ENCODE measurements around the gene CYP4B1. TPM values are rescaled to one million over a fixed set of nuclear protein-coding genes. Genes with fewer than 3 reads are reported as not detected.

The CYP4B1 gene
- total and polyA plus RNA-seq, 10 of the 15 experiments (the other 5 are each of a cell fraction or from before 2014, with no cell fraction given): 0.38 TPM; not detected in 9

DNA sequence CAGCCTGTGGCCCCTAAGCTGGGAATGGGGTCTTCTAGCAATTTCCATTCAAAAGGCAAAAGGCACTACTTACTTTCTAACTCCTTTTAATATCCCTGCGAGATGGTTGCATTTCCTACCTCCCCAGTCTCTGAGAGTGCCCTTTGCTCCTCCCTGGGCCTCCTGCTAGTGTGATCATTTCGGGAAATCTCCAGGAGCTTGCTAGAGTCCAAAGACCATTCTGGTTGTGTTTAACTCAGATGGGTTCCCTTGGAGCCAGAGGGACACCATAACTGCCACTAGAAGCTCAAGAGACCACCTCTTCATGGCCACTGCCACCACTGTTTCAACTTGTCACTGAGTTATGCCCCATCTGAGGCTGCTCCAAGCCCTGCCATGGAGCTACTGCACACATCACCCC, 34.4 kb upstream of the CYP4B1 start:
- 15% methylated on average over 2 of the region's 2 CpGs for WGBS (ENCODE audit: insufficient coverage, insufficient replicate concordance, low lambda C conversion rate, missing lambda C conversion rate)
- no TSS peak for BruUV-seq (replicated peaks)
- intact Hi-C loops (cut with micrococcal nuclease; ENCODE audit: unreplicated experiment): no loop called here
- ATAC-seq (no peak), FAIRE-seq (no peak), DNase-seq (ENCODE audit: low read depth, low spot score) (no peak)
- Histone ChIP-seq H2AFZ (ENCODE audit: control insufficient read depth, low read depth, low read length) (no peak overlapping the region), H3K27me3 (replicated peaks in 1 of 2; ENCODE audit: control insufficient read depth in 2 of 2, insufficient read depth in 2 of 2, low read length in 1 of 2) (no peaks in the 10 kb centered on the region), H3K4me3 (no peak overlapping the region), H3K4me2 (ENCODE audit: control insufficient read depth, insufficient read depth) (no peak overlapping the region), H3K9ac (ENCODE audit: control insufficient read depth, insufficient read depth, low read length) (no peak overlapping the region), H3K9me3 (replicated peaks; ENCODE audit: control insufficient read depth, insufficient read depth, low read length) (no peaks in the 10 kb centered on the region; the same call in 2 of the 3 replicates), H3K79me2 (ENCODE audit: control insufficient read depth, insufficient read depth, low read length) (no peaks in the 10 kb centered on the region), H4K20me1 (ENCODE audit: control insufficient read depth, insufficient read depth) (no peaks in the 10 kb centered on the region), H3K27ac (ENCODE audit: control insufficient read depth, insufficient read depth) (no peak overlapping the region), H3K36me3 (ENCODE audit: control insufficient read depth in 2 of 2, insufficient read depth in 2 of 2, low read length in 1 of 2) (no peaks in the 10 kb centered on the region), H3K4me1 (ENCODE audit: control insufficient read depth, insufficient read depth, low read length) (no peaks in the 10 kb centered on the region)
- no peak for TF ChIP-seq CHD1 (IDR thresholded peaks at IDR 0.05; ENCODE audit: low read depth, low read length)
- TF ChIP-seq NR2F1 (conservative IDR thresholded peaks at IDR 0.05): no peak
- TF ChIP-seq, protein P1, sequence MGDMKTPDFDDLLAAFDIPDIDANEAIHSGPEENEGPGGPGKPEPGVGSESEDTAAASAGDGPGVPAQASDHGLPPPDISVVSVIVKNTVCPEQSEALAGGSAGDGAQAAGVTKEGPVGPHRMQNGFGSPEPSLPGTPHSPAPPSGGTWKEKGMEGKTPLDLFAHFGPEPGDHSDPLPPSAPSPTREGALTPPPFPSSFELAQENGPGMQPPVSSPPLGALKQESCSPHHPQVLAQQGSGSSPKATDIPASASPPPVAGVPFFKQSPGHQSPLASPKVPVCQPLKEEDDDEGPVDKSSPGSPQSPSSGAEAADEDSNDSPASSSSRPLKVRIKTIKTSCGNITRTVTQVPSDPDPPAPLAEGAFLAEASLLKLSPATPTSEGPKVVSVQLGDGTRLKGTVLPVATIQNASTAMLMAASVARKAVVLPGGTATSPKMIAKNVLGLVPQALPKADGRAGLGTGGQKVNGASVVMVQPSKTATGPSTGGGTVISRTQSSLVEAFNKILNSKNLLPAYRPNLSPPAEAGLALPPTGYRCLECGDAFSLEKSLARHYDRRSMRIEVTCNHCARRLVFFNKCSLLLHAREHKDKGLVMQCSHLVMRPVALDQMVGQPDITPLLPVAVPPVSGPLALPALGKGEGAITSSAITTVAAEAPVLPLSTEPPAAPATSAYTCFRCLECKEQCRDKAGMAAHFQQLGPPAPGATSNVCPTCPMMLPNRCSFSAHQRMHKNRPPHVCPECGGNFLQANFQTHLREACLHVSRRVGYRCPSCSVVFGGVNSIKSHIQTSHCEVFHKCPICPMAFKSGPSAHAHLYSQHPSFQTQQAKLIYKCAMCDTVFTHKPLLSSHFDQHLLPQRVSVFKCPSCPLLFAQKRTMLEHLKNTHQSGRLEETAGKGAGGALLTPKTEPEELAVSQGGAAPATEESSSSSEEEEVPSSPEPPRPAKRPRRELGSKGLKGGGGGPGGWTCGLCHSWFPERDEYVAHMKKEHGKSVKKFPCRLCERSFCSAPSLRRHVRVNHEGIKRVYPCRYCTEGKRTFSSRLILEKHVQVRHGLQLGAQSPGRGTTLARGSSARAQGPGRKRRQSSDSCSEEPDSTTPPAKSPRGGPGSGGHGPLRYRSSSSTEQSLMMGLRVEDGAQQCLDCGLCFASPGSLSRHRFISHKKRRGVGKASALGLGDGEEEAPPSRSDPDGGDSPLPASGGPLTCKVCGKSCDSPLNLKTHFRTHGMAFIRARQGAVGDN (IDR thresholded peaks at IDR 0.05): no peak
- CTCF ChIA-PET: no interaction called here
- POLR2A ChIA-PET: no interaction called here
- in situ Hi-C loops (cut with MboI): no loop called here
- RAD21 ChIA-PET (ENCODE audit: unreplicated experiment): no interaction called here
- SMC1A ChIA-PET (ENCODE audit: uncharacterized antibody, unreplicated experiment): interaction anchor here (1.6 kb wide), 1 partner anchor 12 kb away, joined by 6 read pairs; no protein-coding TSS in a partner anchor

All from GM12878 (cell line).